K562 (cell line): ENCODE measurements around the gene TPM4. TPM values are rescaled to one million over a fixed set of nuclear protein-coding genes. Genes with fewer than 3 reads are reported as not detected.

Experiments
- ATAC-seq: fragments of 200-7000 bp; cut with Tn5 transposase; 3 replicates; pipeline ENCODE4 v1.9.1; 2020; ENCODE audit warnings: moderate library complexity
- BruUV-seq: library from RNA; stranded (reverse); fragments of 400-500 nt; replicated peaks from 2 replicates; lab custom pipeline; 2021; lab: Mats Ljungman, UMichigan
- CTCF ChIA-PET: fragments of 300-600 bp; formaldehyde crosslinking; extraction: SDS; loops from one replicate; lab custom pipeline; 2021; ENCODE audit warnings: low intra/inter-chr PET ratio; lab: Yijun Ruan, JAX
- POLR2A ChIA-PET: fragments of 300-600, 350-650 bp; sonication (Branson Sonifier 250); formaldehyde crosslinking; extraction: SDS; loops from one replicate; lab custom pipeline; 2021; ENCODE audit warnings: antibody characterized with exemption, inconsistent platforms; lab: Yijun Ruan, JAX
- DNase-seq, 4 experiments: peaks; one replicate each; pipeline versions ENCODE4 v3.0.0 to v3.0.0-alpha.2; 2011 to 2018; ENCODE audit warnings: low spot score in 3 of 4, mixed read lengths in 3 of 4; ENCODE audit errors: extremely low read depth in 1 of 4
- FAIRE-seq: peaks from 2 replicates; lab custom pipeline; 2011; peaks lifted over from hg19 to GRCh38; lab: Jason Lieb, UNC
- H2AFZ ChIP-seq: 2 replicates; pipeline ENCODE4 v1.6.0; 2011; ENCODE audit warnings: low read depth, low read length, control low read depth, inconsistent platforms
- H3K27ac ChIP-seq: fragments of 200-600 bp; 3 replicates; pipeline ENCODE4 v1.8.0; 2011; ENCODE audit warnings: low read depth, mild to moderate bottlenecking, control low read depth, inconsistent platforms, low read length, moderate library complexity, mixed read lengths; ENCODE audit errors: extremely low read depth
- H3K27me3 ChIP-seq, 2 experiments: fragments of 300-600 bp in 1 of 2; 2 replicates in 1 of 2; 3 replicates in 1 of 2; pipeline versions ENCODE4 v1.6.0 to v1.8.0; 2011; ENCODE audit warnings: inconsistent platforms in 2 of 2, low read length in 2 of 2, mild to moderate bottlenecking in 1 of 2, mixed read lengths in 1 of 2, moderate library complexity in 1 of 2; ENCODE audit not compliant: control insufficient read depth in 2 of 2, insufficient read depth in 2 of 2
- H3K36me3 ChIP-seq: fragments of 300-600 bp; 3 replicates; pipeline ENCODE4 v1.8.0; 2011; ENCODE audit warnings: mild to moderate bottlenecking, low read length, inconsistent platforms; ENCODE audit not compliant: control insufficient read depth, insufficient read depth
- H3K4me1 ChIP-seq, 2 experiments: fragments of 200-600 bp in 1 of 2; replicated peaks in 1 of 2; 2 replicates in 1 of 2; 3 replicates in 1 of 2; pipeline versions ENCODE4 v1.5.1 to v1.8.0; 2011; ENCODE audit warnings: inconsistent platforms in 2 of 2, low read length in 2 of 2, mild to moderate bottlenecking in 1 of 2, mixed read lengths in 1 of 2, moderate library complexity in 1 of 2; ENCODE audit not compliant: control insufficient read depth in 2 of 2, insufficient read depth in 2 of 2
- H3K4me2 ChIP-seq: 2 replicates; pipeline ENCODE4 v1.6.1; 2011; ENCODE audit warnings: low read length, control low read depth, inconsistent platforms, mixed read lengths; ENCODE audit not compliant: insufficient read depth
- H3K4me3 ChIP-seq: fragments of 200-600 bp; sonication (generic), shearing (Covaris generic); 2 replicates; pipeline ENCODE4 v1.5.1; 2016; ENCODE audit warnings: control low read depth, inconsistent platforms
- H3K79me2 ChIP-seq: fragments of 200-600 bp; 3 replicates; pipeline ENCODE4 v1.8.0; 2011; ENCODE audit warnings: low read length, inconsistent platforms; ENCODE audit not compliant: control insufficient read depth, insufficient read depth
- H3K9ac ChIP-seq, 2 experiments: 2 replicates each; pipeline versions ENCODE4 v1.6.0 to v1.6.1; 2011; ENCODE audit warnings: low read depth in 2 of 2, low read length in 2 of 2, control low read depth in 1 of 2, inconsistent platforms in 1 of 2, mild to moderate bottlenecking in 1 of 2, mixed read lengths in 1 of 2; ENCODE audit not compliant: insufficient read depth in 1 of 2
- H3K9me1 ChIP-seq: one replicate; pipeline ENCODE4 v1.6.0; 2011; ENCODE audit warnings: inconsistent platforms, mild to moderate bottlenecking, low read length, moderate library complexity; ENCODE audit not compliant: control insufficient read depth, insufficient read depth
- H3K9me3 ChIP-seq: replicated peaks from 2 replicates; pipeline ENCODE4 v1.5.1; 2011; ENCODE audit warnings: low read depth, low read length, inconsistent platforms; ENCODE audit not compliant: control insufficient read depth, insufficient read depth
- H4K20me1 ChIP-seq: replicated peaks from 2 replicates; pipeline ENCODE4 v1.6.1; 2011; ENCODE audit warnings: low read length, inconsistent platforms, mixed read lengths; ENCODE audit not compliant: control insufficient read depth, insufficient read depth
- ARNT ChIP-seq, 2 experiments: fragments of 450-650 bp; IDR thresholded peaks; 2 replicates each; pipeline ENCODE4 v1.6.1; 2016; ENCODE audit warnings: mild to moderate bottlenecking in 1 of 2
- CAMTA2 ChIP-seq: fragments of 250-450 bp; sonication (Bioruptor Pico); conservative IDR thresholded peaks from 2 replicates; pipeline ENCODE4 v1.5.1; 2022
- EGR1 ChIP-seq: fragments of 450-650 bp; conservative IDR thresholded peaks from 2 replicates; pipeline ENCODE4 v1.6.1; 2017; ENCODE audit warnings: mild to moderate bottlenecking
- ETV5 ChIP-seq: sonication (generic); formaldehyde crosslinking; IDR thresholded peaks from 2 replicates; pipeline ENCODE4 v1.4.0; 2020; ENCODE audit warnings: low read depth, mild to moderate bottlenecking, missing genetic modification reagents
- GABPA ChIP-seq: fragments of 200-800 bp; sonication (Bioruptor generic); conservative IDR thresholded peaks from 2 replicates; pipeline ENCODE4 v1.6.1; 2016; ENCODE audit warnings: low read depth, missing genetic modification characterization, missing compliant biosample characterization
- ILK ChIP-seq: fragments of 450-650 bp; IDR thresholded peaks from 2 replicates; pipeline ENCODE4 v1.6.1; 2016; ENCODE audit warnings: missing genetic modification characterization, low read depth, mild to moderate bottlenecking, missing compliant biosample characterization, moderate library complexity, borderline replicate concordance
- JUN ChIP-seq, 2 experiments: sonication (generic) in 1 of 2; formaldehyde crosslinking in 1 of 2; IDR thresholded peaks; 2 replicates each; pipeline versions ENCODE4 v1.6.1 to v1.8.0; 2012 to 2022; ENCODE audit warnings: borderline replicate concordance in 2 of 2, mild to moderate bottlenecking in 2 of 2, improper control_type of control experiment in 1 of 2, low read depth in 1 of 2, low read length in 1 of 2, missing genetic modification reagents in 1 of 2
- KDM5B ChIP-seq: fragments of 200-600 bp; sonication (generic); IDR thresholded peaks from 2 replicates; pipeline ENCODE4 v1.6.1; 2012; ENCODE audit warnings: low read depth, mild to moderate bottlenecking, moderate library complexity, low read length, control low read depth, inconsistent platforms; ENCODE audit not compliant: insufficient replicate concordance
- MCM3 ChIP-seq: fragments of 450-650 bp; IDR thresholded peaks from 2 replicates; pipeline ENCODE4 v1.6.1; 2016
- MEF2D ChIP-seq: conservative IDR thresholded peaks from 2 replicates; pipeline ENCODE4 v1.6.1; 2016; ENCODE audit warnings: low read depth, missing genetic modification characterization, missing compliant biosample characterization
- PML ChIP-seq: IDR thresholded peaks from 2 replicates; pipeline ENCODE4 v1.6.1; 2012; ENCODE audit warnings: low read length, inconsistent platforms
- POLR2AphosphoS2 ChIP-seq: IDR thresholded peaks from 2 replicates; pipeline ENCODE4 v1.6.1; 2012; ENCODE audit warnings: low read length, improper control_type of control experiment
- SETDB1 ChIP-seq: IDR thresholded peaks from one replicate; pipeline ENCODE4 v1.6.1; 2012; ENCODE audit warnings: low read length, control low read depth, inconsistent platforms
- TCF7L2 ChIP-seq: fragments of 150-350 bp; IDR thresholded peaks from 2 replicates; pipeline ENCODE4 v1.6.1; 2016; ENCODE audit warnings: low read depth, mild to moderate bottlenecking, low read length, moderate library complexity
- XRCC5 ChIP-seq: fragments of 200-400 bp; formaldehyde crosslinking; IDR thresholded peaks from 2 replicates; pipeline ENCODE4 v1.6.1; 2017; ENCODE audit warnings: low read depth, mild to moderate bottlenecking, low read length
- ZBTB7A ChIP-seq: IDR thresholded peaks from 2 replicates; pipeline ENCODE4 v1.6.1; 2011; ENCODE audit warnings: low read depth, mild to moderate bottlenecking, low read length, moderate library complexity, borderline replicate concordance; ENCODE audit not compliant: control insufficient read depth
- ZBTB8A ChIP-seq: fragments of 450-650 bp; IDR thresholded peaks from 2 replicates; pipeline ENCODE4 v1.6.1; 2018; ENCODE audit warnings: mild to moderate bottlenecking, moderate library complexity; ENCODE audit not compliant: partially characterized antibody
- ZNF165 ChIP-seq: fragments of 250-450 bp; sonication (Bioruptor Pico); IDR thresholded peaks from 2 replicates; pipeline ENCODE4 v1.4.0; 2020; ENCODE audit warnings: borderline replicate concordance
- ZNF282 ChIP-seq: sonication (generic); formaldehyde crosslinking; IDR thresholded peaks from 2 replicates; pipeline ENCODE4 v1.8.1; 2023; ENCODE audit warnings: missing genetic modification reagents
- WGBS: fragments of 100-300 bp; shearing (Covaris generic); methylation state at CpG from one replicate; pipeline ENCODE4 v1.1.6; 2016; ENCODE audit warnings: low coverage, mixed read lengths; ENCODE audit not compliant: insufficient coverage; ENCODE audit errors: missing lambda C conversion rate; 5-methylcytosine and 5-hydroxymethylcytosine counted together
- in situ Hi-C: fragments of 300-500 bp; cut with MboI; formaldehyde crosslinking; loops from 4 replicates; pipeline ENCODE4 v1.15.0; 2018; ENCODE audit warnings: inconsistent platforms, mixed read lengths
- intact Hi-C: fragments of 100-400 bp; cut with micrococcal nuclease; formaldehyde crosslinking; loops from 2 replicates; pipeline ENCODE4 v1.14.2; 2022
- polyA plus RNA-seq, 8 experiments: library from polyadenylated mRNA; depleted of rRNA in 4 of 8; stranded (reverse) in 5 of 8; unstranded in 3 of 8; fragments of >200 nt; fragmentation: Nextera tagmentation in 2 of 8; fragmentation: Illumina TruSeq in 1 of 8; extraction: Ambion mirVana in 2 of 8; extraction: Trizol in 1 of 8; gene quantifications; 2 replicates each; pipeline versions ENCODE4 v1.2.1 to v1.2.3, GENCODE V29; 2011 to 2014; ENCODE audit warnings: inconsistent platforms in 1 of 8, missing spikeins in 1 of 8
- total RNA-seq, 7 experiments: library from RNA; depleted of rRNA in 6 of 7; stranded (reverse); fragments of >200 nt in 6 of 7; fragmentation: Illumina TruSeq in 2 of 7; extraction: Trizol in 2 of 7; gene quantifications; 2 replicates each; pipeline versions ENCODE4 v1.2.1 to v1.2.3, GENCODE V29; 2011 to 2021; ENCODE audit warnings: low replicate concordance in 1 of 7
- TF ChIP-seq, protein P1 (sequence below), 3 experiments: IDR thresholded peaks in 2 of 3; conservative IDR thresholded peaks in 1 of 3; 2 replicates each; pipeline ENCODE4 v1.5.1; 2011 to 2012; ENCODE audit warnings: low read length in 3 of 3, mild to moderate bottlenecking in 3 of 3, control low read depth in 2 of 3, improper control_type of control experiment in 1 of 3, inconsistent platforms in 1 of 3, low read depth in 1 of 3, mixed read lengths in 1 of 3, moderate library complexity in 1 of 3; ENCODE audit not compliant: insufficient read depth in 2 of 3
- TF ChIP-seq, protein P2 (sequence below): sonication (generic); formaldehyde crosslinking; IDR thresholded peaks from 2 replicates; pipeline ENCODE4 v1.8.1; 2023; ENCODE audit warnings: mild to moderate bottlenecking, missing genetic modification reagents

The TPM4 gene
- total and polyA plus RNA-seq, 9 of the 15 experiments (the other 6 are each of a cell fraction or from before 2014, with no cell fraction given) = 28.1 to 111 (median 77.4) TPM

DNA sequence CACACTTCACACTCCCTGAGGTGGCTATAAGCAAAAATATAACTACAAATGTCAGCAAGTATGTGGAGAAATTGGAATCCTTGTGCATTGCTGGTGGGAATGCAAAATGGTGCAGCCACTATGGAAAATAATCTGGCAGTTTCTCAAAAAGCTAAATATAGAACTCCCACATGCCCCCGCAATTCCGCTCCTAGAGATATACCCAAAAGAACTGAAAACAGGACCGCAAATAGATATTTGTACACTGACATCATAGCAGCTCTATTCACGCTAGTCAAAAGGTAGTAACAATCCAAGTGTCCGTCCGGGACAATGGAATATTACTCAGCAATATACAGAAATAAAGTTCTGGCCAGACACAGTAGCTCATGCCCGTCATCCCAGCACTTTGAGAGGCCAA is 31.5 kb upstream of the TPM4 start:
- Histone ChIP-seq H3K9me1 (no peaks in the 10 kb centered on the region), H3K27ac (no peak overlapping the region), H4K20me1 (no peaks in the 10 kb centered on the region), H3K4me3 (no peak overlapping the region), H3K79me2 (no peaks in the 10 kb centered on the region), H3K27me3 (no peaks in the 10 kb centered on the region; a peak in 1 of 5 replicates), H3K9ac (no peak overlapping the region), H3K4me1 (peaks cover 0 to 5% of the 10 kb centered on the region in 2 experiments; a peak in 3 of 5 replicates), H3K4me2 (no peak overlapping the region), H2AFZ (no peak overlapping the region), H3K36me3 (no peaks in the 10 kb centered on the region), H3K9me3 (no peaks in the 10 kb centered on the region)
- 5% methylated on average over 7 of the region's 7 CpGs for WGBS
- in situ Hi-C loops (loop anchor here (5.0 to 10.0 kb wide), 2 partner anchors 138 to 340 kb away; no protein-coding TSS in a partner anchor), intact Hi-C loops (loop anchor here (10.0 kb wide), 1 partner anchor 420 kb away; no protein-coding TSS in a partner anchor)
- ChIA-PET POLR2A (interaction anchor here (0.7 kb wide), 2 partner anchors 12 to 349 kb away, joined by 3 read pairs; no protein-coding TSS in a partner anchor), CTCF (no interaction called here)
- FAIRE-seq (no peak), DNase-seq (no peak), ATAC-seq (no peak)
- BruUV-seq = no TSS peak
- TF ChIP-seq EGR1 (0 out of 2 replicates have a peak, but pooled peaks have one; percentile 46), MCM3 (no peak), POLR2AphosphoS2 (no peak), JUN (IDR thresholded peaks at IDR 0.05; ENCODE audit: borderline replicate concordance, low read depth, low read length) (no peak), JUN (CRISPR knock-in tag; IDR thresholded peaks at IDR 0.05; ENCODE audit: borderline replicate concordance) (no peak), PML (no peak), ZBTB8A (no peak), ZBTB7A (no peak), GABPA (tag) (no peak), MEF2D (peak; percentile 73; the same call in 1 of the 2 replicates), ILK (tag) (no peak), TCF7L2 (no peak), ARNT (IDR thresholded peaks at IDR 0.05) (no peak), ZNF165 (CRISPR knock-in tag) (no peak), ZNF282 (no peak), SETDB1 (no peak), XRCC5 (no peak), KDM5B (no peak), ETV5 (CRISPR knock-in tag) (no peak), CAMTA2 (CRISPR knock-in tag) (no peak)
- TF ChIP-seq, protein P1, sequence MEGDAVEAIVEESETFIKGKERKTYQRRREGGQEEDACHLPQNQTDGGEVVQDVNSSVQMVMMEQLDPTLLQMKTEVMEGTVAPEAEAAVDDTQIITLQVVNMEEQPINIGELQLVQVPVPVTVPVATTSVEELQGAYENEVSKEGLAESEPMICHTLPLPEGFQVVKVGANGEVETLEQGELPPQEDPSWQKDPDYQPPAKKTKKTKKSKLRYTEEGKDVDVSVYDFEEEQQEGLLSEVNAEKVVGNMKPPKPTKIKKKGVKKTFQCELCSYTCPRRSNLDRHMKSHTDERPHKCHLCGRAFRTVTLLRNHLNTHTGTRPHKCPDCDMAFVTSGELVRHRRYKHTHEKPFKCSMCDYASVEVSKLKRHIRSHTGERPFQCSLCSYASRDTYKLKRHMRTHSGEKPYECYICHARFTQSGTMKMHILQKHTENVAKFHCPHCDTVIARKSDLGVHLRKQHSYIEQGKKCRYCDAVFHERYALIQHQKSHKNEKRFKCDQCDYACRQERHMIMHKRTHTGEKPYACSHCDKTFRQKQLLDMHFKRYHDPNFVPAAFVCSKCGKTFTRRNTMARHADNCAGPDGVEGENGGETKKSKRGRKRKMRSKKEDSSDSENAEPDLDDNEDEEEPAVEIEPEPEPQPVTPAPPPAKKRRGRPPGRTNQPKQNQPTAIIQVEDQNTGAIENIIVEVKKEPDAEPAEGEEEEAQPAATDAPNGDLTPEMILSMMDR (IDR thresholded peaks at IDR 0.05 in 2 of 3, conservative IDR thresholded peaks at IDR 0.05 in 1 of 3; ENCODE audit: insufficient read depth in 2 of 3, low read depth in 1 of 3, low read length in 3 of 3) = no peak
- TF ChIP-seq, protein P2, sequence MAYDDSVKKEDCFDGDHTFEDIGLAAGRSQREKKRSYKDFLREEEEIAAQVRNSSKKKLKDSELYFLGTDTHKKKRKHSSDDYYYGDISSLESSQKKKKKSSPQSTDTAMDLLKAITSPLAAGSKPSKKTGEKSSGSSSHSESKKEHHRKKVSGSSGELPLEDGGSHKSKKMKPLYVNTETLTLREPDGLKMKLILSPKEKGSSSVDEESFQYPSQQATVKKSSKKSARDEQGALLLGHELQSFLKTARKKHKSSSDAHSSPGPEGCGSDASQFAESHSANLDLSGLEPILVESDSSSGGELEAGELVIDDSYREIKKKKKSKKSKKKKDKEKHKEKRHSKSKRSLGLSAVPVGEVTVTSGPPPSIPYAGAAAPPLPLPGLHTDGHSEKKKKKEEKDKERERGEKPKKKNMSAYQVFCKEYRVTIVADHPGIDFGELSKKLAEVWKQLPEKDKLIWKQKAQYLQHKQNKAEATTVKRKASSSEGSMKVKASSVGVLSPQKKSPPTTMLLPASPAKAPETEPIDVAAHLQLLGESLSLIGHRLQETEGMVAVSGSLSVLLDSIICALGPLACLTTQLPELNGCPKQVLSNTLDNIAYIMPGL (CRISPR knock-in tag) = no peak
